GM12864 (cell line): Measurements from ENCODE around the gene DDX39B.
"Not testable (repeated sequence)": the region's sequence is repeated elsewhere in the genome, so short reads cannot be mapped to it uniquely, and the experiment has no call there.

Source experiments
- DNase-seq: peaks from one replicate; pipeline ENCODE4 v3.0.0-alpha.2; 2011; ENCODE audit warnings: low read depth
- H3K4me3 ChIP-seq: 2 replicates; pipeline ENCODE4 v1.5.1; 2011; ENCODE audit warnings: mild to moderate bottlenecking, low read depth, low read length, control low read depth
- TF ChIP-seq, protein P1 (sequence below): IDR thresholded peaks from 2 replicates; pipeline ENCODE4 v1.5.1; 2011; ENCODE audit warnings: low read depth, mild to moderate bottlenecking, moderate library complexity, low read length, control low read depth, inconsistent platforms; ENCODE audit errors: missing control alignments

The DDX39B gene

GRCh38 chr6:31489086-31489485 lies 52.7 kb downstream of the DDX39B start:
- DNase-seq = no peak
- TF ChIP-seq, protein P1, sequence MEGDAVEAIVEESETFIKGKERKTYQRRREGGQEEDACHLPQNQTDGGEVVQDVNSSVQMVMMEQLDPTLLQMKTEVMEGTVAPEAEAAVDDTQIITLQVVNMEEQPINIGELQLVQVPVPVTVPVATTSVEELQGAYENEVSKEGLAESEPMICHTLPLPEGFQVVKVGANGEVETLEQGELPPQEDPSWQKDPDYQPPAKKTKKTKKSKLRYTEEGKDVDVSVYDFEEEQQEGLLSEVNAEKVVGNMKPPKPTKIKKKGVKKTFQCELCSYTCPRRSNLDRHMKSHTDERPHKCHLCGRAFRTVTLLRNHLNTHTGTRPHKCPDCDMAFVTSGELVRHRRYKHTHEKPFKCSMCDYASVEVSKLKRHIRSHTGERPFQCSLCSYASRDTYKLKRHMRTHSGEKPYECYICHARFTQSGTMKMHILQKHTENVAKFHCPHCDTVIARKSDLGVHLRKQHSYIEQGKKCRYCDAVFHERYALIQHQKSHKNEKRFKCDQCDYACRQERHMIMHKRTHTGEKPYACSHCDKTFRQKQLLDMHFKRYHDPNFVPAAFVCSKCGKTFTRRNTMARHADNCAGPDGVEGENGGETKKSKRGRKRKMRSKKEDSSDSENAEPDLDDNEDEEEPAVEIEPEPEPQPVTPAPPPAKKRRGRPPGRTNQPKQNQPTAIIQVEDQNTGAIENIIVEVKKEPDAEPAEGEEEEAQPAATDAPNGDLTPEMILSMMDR = no peak

GRCh38 chr6:31487674-31488073 lies 54.1 kb downstream of the DDX39B start:
- H3K4me3 ChIP-seq, DNase-seq: not testable (repeated sequence)

More at GRCh38 chr6:31489086-31489485, 52.7 kb downstream of the DDX39B start:
- no peak overlapping the region for H3K4me3 ChIP-seq

DNA sequence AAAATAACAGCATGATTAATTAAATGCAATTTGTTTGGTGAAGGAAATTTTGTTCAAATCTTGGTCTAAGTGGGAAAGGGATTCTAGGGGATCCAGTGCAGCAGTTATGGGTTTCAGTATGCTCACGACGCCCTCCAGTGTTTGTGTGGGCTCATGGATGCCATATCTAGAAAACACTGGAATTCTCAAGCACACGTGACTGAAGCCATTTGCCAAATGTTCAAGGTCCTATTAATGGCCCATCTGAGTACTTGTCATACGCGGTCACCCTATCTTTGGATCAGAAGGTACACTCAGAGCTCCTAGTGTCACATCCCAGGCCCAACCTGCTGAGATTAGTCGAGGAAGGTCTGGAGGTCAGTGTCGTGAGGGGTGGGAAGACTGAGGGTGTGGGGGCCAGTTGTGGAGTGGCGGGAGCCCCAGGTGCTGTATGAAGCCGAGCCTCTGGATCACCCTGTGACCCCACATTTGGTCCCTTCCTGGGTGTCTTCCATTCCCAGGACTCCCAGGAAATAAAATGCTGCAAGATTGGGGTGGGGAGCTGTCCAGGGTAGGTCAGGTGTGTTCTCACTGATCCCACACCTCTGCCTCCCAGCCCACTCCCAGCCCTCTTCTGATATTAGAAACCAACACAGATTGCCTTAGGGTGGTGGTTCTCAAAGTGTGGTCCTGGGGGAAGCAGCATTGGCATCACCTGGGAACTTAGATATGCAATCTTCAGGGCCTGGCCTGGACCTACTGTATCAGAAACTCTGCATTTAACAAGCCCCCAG lies 55.6 kb downstream of the DDX39B start:
- not testable (repeated sequence) for DNase-seq, H3K4me3 ChIP-seq

- H3K4me3 ChIP-seq = no peak overlapping the region
- DNase-seq = no peak
- TF ChIP-seq, protein P1 = no peak
Observed at GRCh38 chr6:31485055-31485454, 56.7 kb downstream of the DDX39B start.

GRCh38 chr6:31483392-31483791 lies 58.4 kb downstream of the DDX39B start:
- no peak for DNase-seq
- no peak overlapping the region for H3K4me3 ChIP-seq
- TF ChIP-seq, protein P1 = no peak

DNA sequence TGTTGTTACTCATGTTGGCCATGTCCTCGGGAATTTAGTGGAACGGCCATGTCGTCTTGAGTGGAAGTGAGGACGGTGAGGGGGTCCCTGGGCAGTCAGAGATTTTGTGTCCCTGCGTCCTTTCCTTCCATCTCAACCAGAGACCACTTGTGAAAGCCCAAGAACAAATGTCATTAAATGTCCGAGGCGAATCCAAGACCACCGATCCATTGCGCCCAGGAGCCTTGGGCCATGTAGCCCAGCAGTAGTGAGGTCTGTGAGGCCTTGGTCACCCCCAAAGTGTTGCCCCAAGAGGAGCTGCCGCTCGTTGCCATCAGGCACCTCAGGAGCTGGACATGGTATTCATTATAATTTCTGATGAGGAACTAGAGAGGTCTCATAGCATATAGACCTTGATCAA lies 61.2 kb downstream of the DDX39B start:
- TF ChIP-seq, protein P1 = no peak
- no peak for DNase-seq
- no peak overlapping the region for H3K4me3 ChIP-seq
